ENCODE measurements around the gene SMO. TPM values are rescaled to one million over a fixed set of nuclear protein-coding genes. Genes with fewer than 3 reads are reported as not detected.

The SMO gene
- total RNA-seq, 1 experiment from 2014 or later = 15.7 TPM

GRCh38 chr7:129258649-129259389, 70.4 kb downstream of the SMO start:
- POLR2A ChIA-PET (ENCODE audit: unreplicated experiment) = no interaction called here
- Histone ChIP-seq H3K27me3 (ENCODE audit: low read length) (no peaks in the 10 kb centered on the region), H3K79me2 (ENCODE audit: low read length) (no peaks in the 10 kb centered on the region), H3K9me3 (ENCODE audit: low read length) (no peaks in the 10 kb centered on the region), H3K36me3 (ENCODE audit: low read depth, low read length) (no peaks in the 10 kb centered on the region), H3K9me2 (replicated peaks; ENCODE audit: low read length) (no peaks in the 10 kb centered on the region), H2AFZ (ENCODE audit: low read length) (no peak overlapping the region), H3K27ac (ENCODE audit: low read length) (no peak overlapping the region), H3K4me2 (ENCODE audit: low read length) (no peak overlapping the region), H3F3A (ENCODE audit: low read length, unreplicated experiment) (no peaks in the 10 kb centered on the region), H3K4me3 (ENCODE audit: low read length) (no peak overlapping the region), H3K4me1 (ENCODE audit: insufficient read depth, low read length) (no peaks in the 10 kb centered on the region), H4K20me1 (ENCODE audit: low read length) (no peaks in the 10 kb centered on the region), H3K9ac (ENCODE audit: low read length) (no peak overlapping the region)
- TF ChIP-seq EZH2phosphoT487 (IDR thresholded peaks at IDR 0.05; ENCODE audit: borderline replicate concordance, low read length) (no peak), EZH2 (IDR thresholded peaks at IDR 0.05; ENCODE audit: low read length, unreplicated experiment) (no peak)
- TF ChIP-seq, protein P1, sequence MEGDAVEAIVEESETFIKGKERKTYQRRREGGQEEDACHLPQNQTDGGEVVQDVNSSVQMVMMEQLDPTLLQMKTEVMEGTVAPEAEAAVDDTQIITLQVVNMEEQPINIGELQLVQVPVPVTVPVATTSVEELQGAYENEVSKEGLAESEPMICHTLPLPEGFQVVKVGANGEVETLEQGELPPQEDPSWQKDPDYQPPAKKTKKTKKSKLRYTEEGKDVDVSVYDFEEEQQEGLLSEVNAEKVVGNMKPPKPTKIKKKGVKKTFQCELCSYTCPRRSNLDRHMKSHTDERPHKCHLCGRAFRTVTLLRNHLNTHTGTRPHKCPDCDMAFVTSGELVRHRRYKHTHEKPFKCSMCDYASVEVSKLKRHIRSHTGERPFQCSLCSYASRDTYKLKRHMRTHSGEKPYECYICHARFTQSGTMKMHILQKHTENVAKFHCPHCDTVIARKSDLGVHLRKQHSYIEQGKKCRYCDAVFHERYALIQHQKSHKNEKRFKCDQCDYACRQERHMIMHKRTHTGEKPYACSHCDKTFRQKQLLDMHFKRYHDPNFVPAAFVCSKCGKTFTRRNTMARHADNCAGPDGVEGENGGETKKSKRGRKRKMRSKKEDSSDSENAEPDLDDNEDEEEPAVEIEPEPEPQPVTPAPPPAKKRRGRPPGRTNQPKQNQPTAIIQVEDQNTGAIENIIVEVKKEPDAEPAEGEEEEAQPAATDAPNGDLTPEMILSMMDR (conservative IDR thresholded peaks at IDR 0.05; ENCODE audit: low read depth, low read length) = no peak
- CTCF ChIA-PET = no interaction called here
- ATAC-seq = no peak
- DNase-seq = no peak
- no TSS peak for BruUV-seq (replicated peaks)
- intact Hi-C loops (cut with micrococcal nuclease) = no loop called here

DNA sequence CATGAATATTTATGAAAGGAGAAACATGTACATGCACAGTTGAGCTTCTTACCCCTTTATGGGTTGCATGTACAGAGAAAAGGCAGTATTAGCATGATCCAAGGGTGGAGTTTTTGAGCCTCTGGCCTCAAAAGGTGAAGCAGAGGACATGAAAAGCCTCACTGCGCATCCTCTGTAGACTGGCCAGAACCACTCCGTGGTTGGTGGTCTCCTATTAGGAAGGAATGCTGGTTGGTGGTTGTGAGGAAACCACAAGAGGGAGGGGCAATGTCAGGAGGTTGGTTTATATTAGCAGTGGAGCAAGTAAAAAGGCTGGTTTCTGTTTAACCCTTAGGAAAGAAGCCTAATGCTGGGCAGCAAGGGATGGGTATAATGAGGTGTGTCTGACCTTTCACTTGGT, 73.9 kb downstream of the SMO start:
- Histone ChIP-seq H4K20me1 (ENCODE audit: low read length) (no peaks in the 10 kb centered on the region), H3K79me2 (ENCODE audit: low read length) (no peaks in the 10 kb centered on the region), H3K9ac (ENCODE audit: low read length) (no peak overlapping the region), H3F3A (ENCODE audit: low read length, unreplicated experiment) (no peaks in the 10 kb centered on the region), H3K9me3 (ENCODE audit: low read length) (no peaks in the 10 kb centered on the region), H3K36me3 (ENCODE audit: low read depth, low read length) (no peaks in the 10 kb centered on the region), H3K27ac (ENCODE audit: low read length) (no peak overlapping the region), H3K27me3 (ENCODE audit: low read length) (no peaks in the 10 kb centered on the region), H2AFZ (ENCODE audit: low read length) (no peak overlapping the region), H3K9me2 (replicated peaks; ENCODE audit: low read length) (no peaks in the 10 kb centered on the region), H3K4me3 (ENCODE audit: low read length) (no peak overlapping the region), H3K4me2 (ENCODE audit: low read length) (no peak overlapping the region), H3K4me1 (ENCODE audit: insufficient read depth, low read length) (peaks cover 7% of the 10 kb centered on the region; the same call in 1 of the 2 replicates)
- ChIA-PET POLR2A (ENCODE audit: unreplicated experiment) (no interaction called here), CTCF (no interaction called here)
- no TSS peak for BruUV-seq (replicated peaks)
- ATAC-seq (no peak), DNase-seq (no peak)
- TF ChIP-seq, protein P1 (conservative IDR thresholded peaks at IDR 0.05; ENCODE audit: low read depth, low read length) = no peak
- TF ChIP-seq EZH2 (IDR thresholded peaks at IDR 0.05; ENCODE audit: low read length, unreplicated experiment) (no peak), EZH2phosphoT487 (IDR thresholded peaks at IDR 0.05; ENCODE audit: borderline replicate concordance, low read length) (no peak)
- intact Hi-C loops (cut with micrococcal nuclease) = loop anchor here (2.0 kb wide), 1 partner anchor 14 kb away; no protein-coding TSS in a partner anchor

Other genes starting within 250 kb of the SMO start
- gene TNPO3, start 133.5 kb upstream of the SMO start, total RNA-seq (2014; rRNA removed) = 55.9 and 57.3 TPM in 2 replicates
- 23.7 and 26.4 TPM in 2 replicates for gene TSPAN33, start 43.9 kb upstream of the SMO start, total RNA-seq (2014; rRNA removed)
- 7.9 and 9.2 TPM in 2 replicates for gene AHCYL2, start 36.4 kb downstream of the SMO start, total RNA-seq (2014; rRNA removed)
- 7.5 and 8.0 TPM in 2 replicates for gene STRIP2, start 245.8 kb downstream of the SMO start, total RNA-seq (2014; rRNA removed)